HG02588 (cell line): Measurements from ENCODE around the gene METAP1D.

Experiments
- ATAC-seq: cut with Tn5 transposase; IDR thresholded peaks from one replicate; pipeline ENCODE4 v1.9.1; 2021; ENCODE audit warnings: mild to moderate bottlenecking, moderate library complexity; ENCODE audit not compliant: unreplicated experiment

METAP1D gene

GRCh38 chr2:172090044-172090961, 90.5 kb downstream of the METAP1D start:
- ATAC-seq = no peak

- no peak for ATAC-seq
Measured at GRCh38 chr2:172091000-172091641, 91.4 kb downstream of the METAP1D start.

- ATAC-seq = no peak
Measured at GRCh38 chr2:172091761-172092566, 92.2 kb downstream of the METAP1D start.

GRCh38 chr2:172092716-172093415, 93.1 kb downstream of the METAP1D start:
- ATAC-seq = no peak

GRCh38 chr2:172093416-172094293, 93.9 kb downstream of the METAP1D start:
- ATAC-seq = no peak

GRCh38 chr2:172094294-172095145, 94.8 kb downstream of the METAP1D start:
- no peak for ATAC-seq

GRCh38 chr2:172095146-172095904, 95.6 kb downstream of the METAP1D start:
- ATAC-seq = no peak

GRCh38 chr2:172095905-172096625, 96.3 kb downstream of the METAP1D start:
- no peak for ATAC-seq

GRCh38 chr2:172096626-172097547, 97.1 kb downstream of the METAP1D start:
- ATAC-seq = no peak

- ATAC-seq = no peak
Measured at GRCh38 chr2:172097557-172098131, 97.9 kb downstream of the METAP1D start.

GRCh38 chr2:172098287-172098649, 98.5 kb downstream of the METAP1D start:
- ATAC-seq = no peak

GRCh38 chr2:172098650-172099471, 99.1 kb downstream of the METAP1D start:
- no peak for ATAC-seq

- ATAC-seq = no peak
Measured at GRCh38 chr2:172099472-172100079, 99.8 kb downstream of the METAP1D start.

GRCh38 chr2:172100080-172100934, 100.6 kb downstream of the METAP1D start:
- no peak for ATAC-seq
